Upper lobe of right lung (tissue), 1 donor: ENCODE data around the gene MEDAG. TPM values are rescaled to one million over a fixed set of nuclear protein-coding genes. Genes with fewer than 3 reads are reported as not detected.

Experiments
- ATAC-seq: fragments of 200-7000 bp; cut with Tn5 transposase; one replicate; pipeline ENCODE4 v1.9.1; 2020; ENCODE audit warnings: mild to moderate bottlenecking, moderate library complexity
- DNase-seq: peaks from one replicate; pipeline ENCODE4 v3.0.0-alpha.2; 2020
- H3K27ac ChIP-seq: fragments of 200-600 bp; one replicate; pipeline ENCODE4 v1.8.0; 2022
- H3K27me3 ChIP-seq: fragments of 200-600 bp; one replicate; pipeline ENCODE4 v1.8.0; 2022; ENCODE audit warnings: mild to moderate bottlenecking
- H3K36me3 ChIP-seq: fragments of 200-600 bp; one replicate; pipeline ENCODE4 v1.8.0; 2022
- H3K4me1 ChIP-seq: fragments of 200-600 bp; one replicate; pipeline ENCODE4 v1.8.0; 2022
- H3K4me3 ChIP-seq: fragments of 200-600 bp; one replicate; pipeline ENCODE4 v1.8.0; 2022; ENCODE audit warnings: mild to moderate bottlenecking
- H3K9me3 ChIP-seq: fragments of 200-600 bp; one replicate; pipeline ENCODE4 v1.8.0; 2022
- CTCF ChIP-seq: fragments of 200-600 bp; IDR thresholded peaks from one replicate; pipeline ENCODE4 v1.8.0; 2022; ENCODE audit warnings: antibody characterized with exemption
- intact Hi-C: fragments of 100-400 bp; cut with DNase I; formaldehyde crosslinking; loops from one replicate; pipeline ENCODE4 v1.11.0; 2022
- total RNA-seq: library from RNA; stranded (reverse); fragmentation: NEBNext Ultra II Directional; extraction: Animal tissue kit (Norgen Biotek cat#: 25700); gene quantifications from one replicate; pipeline ENCODE4 v1.2.1, GENCODE V29; 2021
- donor health status: DM: no; HTN: yes; CAD: no; lungs with severe emphysema.

MEDAG gene
- total RNA-seq, 1 donor from 2014 or later = 5.5 TPM

GRCh38 chr13:30892966-30893365, 13.1 kb upstream of the MEDAG start:
- ATAC-seq = no peak
- peak; percentile 31 for TF ChIP-seq CTCF
- no peaks in the 10 kb centered on the region for H3K27me3 ChIP-seq
- H3K9me3 ChIP-seq = no peaks in the 10 kb centered on the region
- H3K36me3 ChIP-seq = no peaks in the 10 kb centered on the region
- no peak for DNase-seq
- no peak overlapping the region for H3K27ac ChIP-seq
- H3K4me1 ChIP-seq = no peaks in the 10 kb centered on the region
- H3K4me3 ChIP-seq = no peak overlapping the region
- intact Hi-C loops = no loop called here

GRCh38 chr13:30895773-30896172, 10.3 kb upstream of the MEDAG start:
- peaks cover 13% of the 10 kb centered on the region for H3K4me1 ChIP-seq
- H3K36me3 ChIP-seq = no peaks in the 10 kb centered on the region
- no peak for TF ChIP-seq CTCF
- no peak for DNase-seq
- H3K27ac ChIP-seq = no peak overlapping the region
- H3K9me3 ChIP-seq = no peaks in the 10 kb centered on the region
- ATAC-seq = no peak
- H3K27me3 ChIP-seq = no peaks in the 10 kb centered on the region
- no peak overlapping the region for H3K4me3 ChIP-seq
- intact Hi-C loops = no loop called here

GRCh38 chr13:30898070-30898469, 8.0 kb upstream of the MEDAG start:
- Histone ChIP-seq H3K27ac (no peak overlapping the region), H3K4me1 (peaks cover 13% of the 10 kb centered on the region), H3K27me3 (no peaks in the 10 kb centered on the region), H3K9me3 (no peaks in the 10 kb centered on the region), H3K4me3 (no peak overlapping the region), H3K36me3 (no peaks in the 10 kb centered on the region)
- ATAC-seq = no peak
- intact Hi-C loops = no loop called here
- no peak for TF ChIP-seq CTCF
- no peak for DNase-seq

- ATAC-seq = peak; percentile 71
- no peaks in the 10 kb centered on the region for H3K9me3 ChIP-seq
- no peak overlapping the region for H3K4me3 ChIP-seq
- TF ChIP-seq CTCF = no peak
- H3K36me3 ChIP-seq = no peaks in the 10 kb centered on the region
- no peaks in the 10 kb centered on the region for H3K27me3 ChIP-seq
- intact Hi-C loops = no loop called here
- peaks cover 13% of the 10 kb centered on the region for H3K4me1 ChIP-seq
- DNase-seq = no peak
- peak overlapping the region; percentile 1 for H3K27ac ChIP-seq
These were observed 7.3 kb upstream of the MEDAG start for GRCh38 chr13:30898678-30899241.

- Histone ChIP-seq H3K4me1 (peaks cover 13% of the 10 kb centered on the region), H3K36me3 (no peaks in the 10 kb centered on the region), H3K4me3 (no peak overlapping the region), H3K27ac (no peak overlapping the region), H3K27me3 (peaks cover 4% of the 10 kb centered on the region), H3K9me3 (no peaks in the 10 kb centered on the region)
- ATAC-seq (peak; percentile 45), DNase-seq (no peak)
- intact Hi-C loops = no loop called here
- no peak for TF ChIP-seq CTCF
These were observed 5.6 kb upstream of the MEDAG start for GRCh38 chr13:30900436-30900835.
